ENCODE data around the gene PREP.

GRCh38 chr6:105437236-105437635 is 34.4 kb upstream of the PREP start:
- TF ChIP-seq CTCF (IDR thresholded peaks at IDR 0.05) (no peak), POLR2A (IDR thresholded peaks at IDR 0.05; ENCODE audit: low read length) (no peak), CHD4 (IDR thresholded peaks at IDR 0.05; ENCODE audit: borderline replicate concordance) (no peak), RFX5 (IDR thresholded peaks at IDR 0.05) (no peak), CEBPB (IDR thresholded peaks at IDR 0.05) (no peak), GATA3 (IDR thresholded peaks at IDR 0.05; ENCODE audit: borderline replicate concordance) (no peak), REST (IDR thresholded peaks at IDR 0.05) (no peak), SMC3 (IDR thresholded peaks at IDR 0.05) (no peak), ZSCAN20 (CRISPR knock-in tag; IDR thresholded peaks at IDR 0.05) (no peak), NR3C1 (IDR thresholded peaks at IDR 0.05) (no peak), RARB (CRISPR knock-in tag; IDR thresholded peaks at IDR 0.05) (no peak)

Measured in A549 (cell line).